ENCODE results near the gene RPS24.
"Not testable (repeated sequence)": the region's sequence is repeated elsewhere in the genome, so short reads cannot be mapped to it uniquely, and the experiment has no call there.

- not testable (repeated sequence) for TF ChIP-seq CTCF (IDR thresholded peaks at IDR 0.05; ENCODE audit: low read depth, low read length, poor library complexity, severe bottlenecking); EZH2phosphoT487 (IDR thresholded peaks at IDR 0.05; ENCODE audit: borderline replicate concordance, low read length)
Observed at GRCh38 chr10:77998780-77999179, 34.9 kb upstream of the RPS24 start.
